HepG2 (cell line): Measurements from ENCODE around the gene C1QTNF5. TPM values are rescaled to one million over a fixed set of nuclear protein-coding genes. Genes with fewer than 3 reads are reported as not detected.

Experiments
- AHDC1 ChIP-seq: sonication (generic); formaldehyde crosslinking; IDR thresholded peaks from 2 replicates; pipeline ENCODE4 v1.5.1; 2020; ENCODE audit warnings: mild to moderate bottlenecking, missing genetic modification reagents, borderline replicate concordance
- ATF1 ChIP-seq: IDR thresholded peaks from 2 replicates; pipeline ENCODE4 v1.6.1; 2016; ENCODE audit warnings: mild to moderate bottlenecking, control low read depth
- ATM ChIP-seq: fragments of 450-650 bp; IDR thresholded peaks from 2 replicates; pipeline ENCODE4 v1.7.1; 2017; ENCODE audit warnings: mild to moderate bottlenecking, borderline replicate concordance
- BRCA1 ChIP-seq: sonication (generic); formaldehyde crosslinking; IDR thresholded peaks from 2 replicates; pipeline ENCODE4 v1.4.0; 2020; ENCODE audit warnings: missing genetic modification reagents
- CBX5 ChIP-seq: sonication (generic); formaldehyde crosslinking; IDR thresholded peaks from 2 replicates; pipeline ENCODE4 v1.4.0; 2020; ENCODE audit warnings: missing genetic modification reagents, borderline replicate concordance
- DRAP1 ChIP-seq: IDR thresholded peaks from 2 replicates; pipeline ENCODE4 v1.6.1; 2016; ENCODE audit warnings: missing genetic modification reagents, missing compliant biosample characterization
- NR2F2 ChIP-seq: IDR thresholded peaks from 2 replicates; pipeline ENCODE4 v1.6.1; 2012; ENCODE audit warnings: low read depth, inconsistent platforms, borderline replicate concordance
- PITX1 ChIP-seq: sonication (generic); formaldehyde crosslinking; IDR thresholded peaks from 2 replicates; pipeline ENCODE4 v1.5.1; 2020; ENCODE audit warnings: mild to moderate bottlenecking, missing genetic modification reagents
- SIN3A ChIP-seq: IDR thresholded peaks from 2 replicates; pipeline ENCODE4 v1.6.1; 2011; ENCODE audit warnings: low read depth, mild to moderate bottlenecking, control low read depth, low read length, borderline replicate concordance
- SOX5 ChIP-seq: IDR thresholded peaks from 2 replicates; pipeline ENCODE4 v1.6.1; 2016; ENCODE audit warnings: borderline replicate concordance
- YEATS2 ChIP-seq: sonication (generic); formaldehyde crosslinking; IDR thresholded peaks from 2 replicates; pipeline ENCODE4 v1.4.0; 2020; ENCODE audit warnings: missing genetic modification reagents, borderline replicate concordance
- ZFP90 ChIP-seq: sonication (generic); formaldehyde crosslinking; IDR thresholded peaks from 2 replicates; pipeline ENCODE4 v1.8.0; 2022; ENCODE audit warnings: missing genetic modification reagents, mild to moderate bottlenecking, inconsistent platforms, borderline replicate concordance
- ZNF275 ChIP-seq: sonication (generic); formaldehyde crosslinking; IDR thresholded peaks from 2 replicates; pipeline ENCODE4 v1.8.0; 2022; ENCODE audit warnings: missing genetic modification reagents, mild to moderate bottlenecking, inconsistent platforms, borderline replicate concordance
- ZNF570 ChIP-seq: sonication (generic); formaldehyde crosslinking; IDR thresholded peaks from 2 replicates; pipeline ENCODE4 v1.4.0; 2020; ENCODE audit warnings: mild to moderate bottlenecking, missing genetic modification reagents, borderline replicate concordance
- ZNF644 ChIP-seq: IDR thresholded peaks from 2 replicates; pipeline ENCODE4 v1.6.1; 2016; ENCODE audit warnings: low read depth
- ZNF691 ChIP-seq: sonication (generic); formaldehyde crosslinking; IDR thresholded peaks from 2 replicates; pipeline ENCODE4 v1.4.0; 2020; ENCODE audit warnings: missing genetic modification reagents, low read depth, mild to moderate bottlenecking, borderline replicate concordance
- ZNF770 ChIP-seq: sonication (generic); formaldehyde crosslinking; IDR thresholded peaks from 2 replicates; pipeline ENCODE4 v1.5.0; 2020; ENCODE audit warnings: mild to moderate bottlenecking, missing genetic modification reagents
- polyA plus RNA-seq, 8 experiments: library from polyadenylated mRNA; depleted of rRNA in 3 of 8; stranded (reverse) in 7 of 8; unstranded in 1 of 8; fragments of >200 nt; fragmentation: Illumina TruSeq in 4 of 8; extraction: Trizol in 4 of 8; gene quantifications; 2 replicates each; pipeline versions ENCODE4 v1.2.1 to v1.2.3, GENCODE V29; 2011 to 2016; ENCODE audit warnings: low read depth in 4 of 8, missing spikeins in 1 of 8, mixed read lengths in 1 of 8; ENCODE audit not compliant: insufficient read depth in 1 of 8
- total RNA-seq, 5 experiments: library from RNA; depleted of rRNA; stranded (reverse); fragments of >200 nt; fragmentation: Illumina TruSeq; extraction: Trizol; gene quantifications; 2 replicates each; pipeline ENCODE4 v1.2.3, GENCODE V29; 2016; ENCODE audit warnings: low read depth in 1 of 5

The C1QTNF5 gene
- total and polyA plus RNA-seq, 2 of the 13 experiments (the other 11 are each of a cell fraction or from before 2014, with no cell fraction given), result 0.86 to 1.2 TPM

GRCh38 chr11:119376197-119376847 is 35.6 kb upstream of the C1QTNF5 start (continued):
- TF ChIP-seq CBX5 (CRISPR knock-in tag), result peak; percentile 74; the same call in 1 of the 2 replicates
- TF ChIP-seq PITX1 (CRISPR knock-in tag), result peak; percentile 66; the same call in 1 of the 2 replicates
- no peak for TF ChIP-seq ZNF770
- TF ChIP-seq ATF1, result no peak
- TF ChIP-seq ZNF644 (CRISPR knock-in tag), result no peak
- TF ChIP-seq SOX5, result 0 out of 2 replicates have a peak, but pooled peaks have one; percentile 42
- peak; percentile 81; the same call in 1 of the 2 replicates for TF ChIP-seq SIN3A
- TF ChIP-seq AHDC1, result no peak
- no peak for TF ChIP-seq ZNF691
- TF ChIP-seq BRCA1 (CRISPR knock-in tag), result no peak
- no peak for TF ChIP-seq YEATS2 (CRISPR knock-in tag)
- TF ChIP-seq DRAP1 (CRISPR knock-in tag), result peak; percentile 15; the same call in 1 of the 2 replicates
- TF ChIP-seq ZFP90 (CRISPR knock-in tag), result peak; percentile 69; the same call in 1 of the 2 replicates
- TF ChIP-seq NR2F2, result no peak
- no peak for TF ChIP-seq ZNF275 (CRISPR knock-in tag)
- no peak for TF ChIP-seq ZNF570 (CRISPR knock-in tag)
- no peak for TF ChIP-seq ATM
